GM12878 (cell line): Measurements from ENCODE around the gene CFAP20.

Experiments used
- EP300 ChIP-seq, 2 experiments: fragments of 150-350 bp in 1 of 2; IDR thresholded peaks; 2 replicates each; pipeline ENCODE4 v1.6.1; 2011 to 2012; ENCODE audit warnings: low read depth in 2 of 2, low read length in 2 of 2, borderline replicate concordance in 1 of 2, improper control_type of control experiment in 1 of 2, inconsistent platforms in 1 of 2; ENCODE audit not compliant: control insufficient read depth in 1 of 2
- HDAC6 ChIP-seq: fragments of 200-600 bp; sonication (generic); IDR thresholded peaks from one replicate; pipeline ENCODE4 v1.8.0; 2017; ENCODE audit warnings: antibody characterized with exemption; ENCODE audit not compliant: unreplicated experiment
- TF ChIP-seq, protein P1 (sequence below): IDR thresholded peaks from 2 replicates; pipeline ENCODE4 v1.6.1; 2011; ENCODE audit warnings: borderline replicate concordance, low read depth, mild to moderate bottlenecking, moderate library complexity, mixed read lengths, low read length; ENCODE audit not compliant: insufficient read depth; ENCODE audit errors: extremely low read length

DNA sequence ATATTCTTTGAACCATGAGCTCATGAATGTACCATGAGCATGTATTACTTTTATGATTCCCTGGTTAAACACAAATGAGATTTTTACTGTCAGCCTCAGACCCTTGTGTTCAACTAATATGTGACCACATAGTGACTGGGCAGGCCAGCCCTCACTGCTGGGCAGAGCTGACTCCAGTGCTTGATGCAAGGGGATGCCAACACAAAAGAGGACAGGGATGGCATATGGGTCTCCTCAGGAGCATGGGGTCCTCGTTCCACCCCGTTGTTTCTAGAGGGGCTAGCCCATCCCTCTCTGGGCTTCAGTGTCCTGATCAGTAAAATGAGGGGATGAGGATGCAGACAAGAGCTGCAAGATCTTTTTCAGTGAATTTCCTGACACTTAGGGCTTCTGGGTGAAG lies 19.3 kb downstream of the CFAP20 start:
- TF ChIP-seq, protein P1, sequence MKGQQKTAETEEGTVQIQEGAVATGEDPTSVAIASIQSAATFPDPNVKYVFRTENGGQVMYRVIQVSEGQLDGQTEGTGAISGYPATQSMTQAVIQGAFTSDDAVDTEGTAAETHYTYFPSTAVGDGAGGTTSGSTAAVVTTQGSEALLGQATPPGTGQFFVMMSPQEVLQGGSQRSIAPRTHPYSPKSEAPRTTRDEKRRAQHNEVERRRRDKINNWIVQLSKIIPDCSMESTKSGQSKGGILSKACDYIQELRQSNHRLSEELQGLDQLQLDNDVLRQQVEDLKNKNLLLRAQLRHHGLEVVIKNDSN: no peak
- TF ChIP-seq EP300 (IDR thresholded peaks at IDR 0.05; ENCODE audit: borderline replicate concordance in 1 of 2, control insufficient read depth in 1 of 2, low read depth in 2 of 2, low read length in 2 of 2) (no peak), HDAC6 (no peak)
